ENCODE measurements around the gene GMDS.

DNA sequence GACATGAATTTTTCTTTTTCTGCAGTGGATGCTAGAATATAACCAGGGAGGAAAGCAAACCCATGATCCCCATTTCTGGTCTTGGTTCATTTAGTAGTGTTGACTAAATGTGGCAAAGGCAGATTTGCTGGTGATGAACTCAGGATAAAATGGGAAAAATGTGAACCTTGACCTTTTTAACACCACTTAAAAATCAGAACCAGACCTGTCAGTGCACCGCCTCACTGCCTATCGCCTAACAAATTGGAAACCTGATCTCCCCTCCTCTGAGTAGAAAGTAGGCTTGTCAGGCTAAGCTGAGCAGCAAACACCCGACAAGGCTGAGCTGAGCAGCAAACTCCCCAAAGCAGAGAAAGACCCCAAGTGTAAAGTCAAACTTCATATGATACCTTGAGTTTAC lies 380.9 kb downstream of the GMDS start:
- TF ChIP-seq, protein P1, sequence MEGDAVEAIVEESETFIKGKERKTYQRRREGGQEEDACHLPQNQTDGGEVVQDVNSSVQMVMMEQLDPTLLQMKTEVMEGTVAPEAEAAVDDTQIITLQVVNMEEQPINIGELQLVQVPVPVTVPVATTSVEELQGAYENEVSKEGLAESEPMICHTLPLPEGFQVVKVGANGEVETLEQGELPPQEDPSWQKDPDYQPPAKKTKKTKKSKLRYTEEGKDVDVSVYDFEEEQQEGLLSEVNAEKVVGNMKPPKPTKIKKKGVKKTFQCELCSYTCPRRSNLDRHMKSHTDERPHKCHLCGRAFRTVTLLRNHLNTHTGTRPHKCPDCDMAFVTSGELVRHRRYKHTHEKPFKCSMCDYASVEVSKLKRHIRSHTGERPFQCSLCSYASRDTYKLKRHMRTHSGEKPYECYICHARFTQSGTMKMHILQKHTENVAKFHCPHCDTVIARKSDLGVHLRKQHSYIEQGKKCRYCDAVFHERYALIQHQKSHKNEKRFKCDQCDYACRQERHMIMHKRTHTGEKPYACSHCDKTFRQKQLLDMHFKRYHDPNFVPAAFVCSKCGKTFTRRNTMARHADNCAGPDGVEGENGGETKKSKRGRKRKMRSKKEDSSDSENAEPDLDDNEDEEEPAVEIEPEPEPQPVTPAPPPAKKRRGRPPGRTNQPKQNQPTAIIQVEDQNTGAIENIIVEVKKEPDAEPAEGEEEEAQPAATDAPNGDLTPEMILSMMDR (IDR thresholded peaks at IDR 0.05; ENCODE audit: borderline replicate concordance, extremely low read depth, low read length, poor library complexity, severe bottlenecking): no peak
- no peak for TF ChIP-seq EZH2 (IDR thresholded peaks at IDR 0.05; ENCODE audit: borderline replicate concordance, low read depth, low read length, severe bottlenecking)

Measured in DND-41 (cell line).